Measurements from ENCODE around the gene NCOR2. TPM values are rescaled to one million over a fixed set of nuclear protein-coding genes. Genes with fewer than 3 reads are reported as not detected.

Gene NCOR2
- total RNA-seq, 4 donors from 2014 or later: 72.1 to 460 (median 119) TPM

DNA sequence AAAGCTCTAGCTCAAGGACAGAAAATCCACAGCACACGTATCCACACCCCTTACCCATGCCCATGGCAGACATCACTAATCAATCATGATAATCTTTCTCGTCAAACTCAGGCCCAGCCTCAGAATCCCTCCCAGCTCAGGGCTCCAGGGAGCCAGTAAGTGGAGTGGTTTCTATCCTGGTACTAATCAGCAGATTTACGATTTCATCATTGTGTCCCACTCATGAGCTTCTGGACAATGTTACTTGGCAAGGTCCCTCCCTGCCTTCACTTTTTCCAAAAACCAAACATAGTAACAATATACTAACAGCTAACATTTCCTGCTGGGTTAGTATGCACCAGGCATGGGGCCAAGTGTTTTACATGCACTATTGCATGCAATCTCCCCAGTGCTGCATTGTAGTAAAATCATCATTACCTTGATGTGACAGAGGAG lies 45.8 kb upstream of the NCOR2 start:
- H3K4me1 ChIP-seq: peaks cover 17 to 24% (median 21%) of the 10 kb centered on the region in 4 donors
- no peak overlapping the region for H3K4me3 ChIP-seq
- H3K36me3 ChIP-seq: no peaks in the 10 kb centered on the region
- H3K27me3 ChIP-seq: no peaks in the 10 kb centered on the region
- DNase-seq: peak; percentile 63
- intact Hi-C loops (cut with DNase I; ENCODE audit: low total_unique reads): no loop called here
- 59% methylated on average over 3 of the region's 3 CpGs; no CpG with 5 or more reads in 1 of the 2 donors for WGBS, 2 donors (ENCODE audit: low coverage in 1 of 2)
- TF ChIP-seq POLR2AphosphoS5 (IDR thresholded peaks at IDR 0.05) (peak in 2 of 3 donors; percentile 25 to 36), POLR2A (IDR thresholded peaks at IDR 0.05) (no peak)
- in situ Hi-C loops (cut with MboI; ENCODE audit: low pct_ligation_motif_present in 1 of 4, low pct_unique_long_range_greater_than_20kb in 1 of 4, low sequenced_read_pairs in 3 of 4): no loop called here
- H3K27ac ChIP-seq: peak overlapping the region in 1 of 4 donors; percentile 12
- H3K9me3 ChIP-seq: no peaks in the 10 kb centered on the region

DNA sequence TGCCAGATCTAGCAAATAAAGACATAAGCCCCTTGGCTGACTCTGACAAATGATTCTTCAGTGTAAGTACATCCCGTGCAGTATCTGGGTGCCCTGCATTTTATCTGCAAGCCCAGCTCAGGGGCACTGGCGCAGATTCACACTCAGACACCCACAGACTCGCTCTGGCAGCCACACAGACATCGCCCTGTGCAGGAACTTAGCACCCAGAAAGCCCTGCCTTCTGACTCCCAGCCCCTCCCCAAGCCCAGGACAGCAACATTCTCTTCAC lies 44.9 kb upstream of the NCOR2 start:
- 90% methylated on average over 4 of the region's 4 CpGs; no CpG with 5 or more reads in 1 of the 2 donors for WGBS, 2 donors (ENCODE audit: low coverage in 1 of 2)
- Histone ChIP-seq H3K9me3 (no peaks in the 10 kb centered on the region), H3K4me3 (no peak overlapping the region), H3K36me3 (no peaks in the 10 kb centered on the region), H3K27ac (no peak overlapping the region), H3K27me3 (no peaks in the 10 kb centered on the region), H3K4me1 (peaks cover 17 to 30% (median 27%) of the 10 kb centered on the region in 4 donors)
- no peak for DNase-seq
- TF ChIP-seq POLR2A (IDR thresholded peaks at IDR 0.05) (no peak), EP300 (IDR thresholded peaks at IDR 0.05; ENCODE audit: low read depth) (no peak), POLR2AphosphoS5 (IDR thresholded peaks at IDR 0.05) (no peak)
- TF ChIP-seq, protein P1, sequence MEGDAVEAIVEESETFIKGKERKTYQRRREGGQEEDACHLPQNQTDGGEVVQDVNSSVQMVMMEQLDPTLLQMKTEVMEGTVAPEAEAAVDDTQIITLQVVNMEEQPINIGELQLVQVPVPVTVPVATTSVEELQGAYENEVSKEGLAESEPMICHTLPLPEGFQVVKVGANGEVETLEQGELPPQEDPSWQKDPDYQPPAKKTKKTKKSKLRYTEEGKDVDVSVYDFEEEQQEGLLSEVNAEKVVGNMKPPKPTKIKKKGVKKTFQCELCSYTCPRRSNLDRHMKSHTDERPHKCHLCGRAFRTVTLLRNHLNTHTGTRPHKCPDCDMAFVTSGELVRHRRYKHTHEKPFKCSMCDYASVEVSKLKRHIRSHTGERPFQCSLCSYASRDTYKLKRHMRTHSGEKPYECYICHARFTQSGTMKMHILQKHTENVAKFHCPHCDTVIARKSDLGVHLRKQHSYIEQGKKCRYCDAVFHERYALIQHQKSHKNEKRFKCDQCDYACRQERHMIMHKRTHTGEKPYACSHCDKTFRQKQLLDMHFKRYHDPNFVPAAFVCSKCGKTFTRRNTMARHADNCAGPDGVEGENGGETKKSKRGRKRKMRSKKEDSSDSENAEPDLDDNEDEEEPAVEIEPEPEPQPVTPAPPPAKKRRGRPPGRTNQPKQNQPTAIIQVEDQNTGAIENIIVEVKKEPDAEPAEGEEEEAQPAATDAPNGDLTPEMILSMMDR (IDR thresholded peaks at IDR 0.05): no peak
- intact Hi-C loops (cut with DNase I; ENCODE audit: low total_unique reads): no loop called here
- in situ Hi-C loops (cut with MboI; ENCODE audit: low pct_ligation_motif_present in 1 of 4, low pct_unique_long_range_greater_than_20kb in 1 of 4, low sequenced_read_pairs in 3 of 4): no loop called here

DNA sequence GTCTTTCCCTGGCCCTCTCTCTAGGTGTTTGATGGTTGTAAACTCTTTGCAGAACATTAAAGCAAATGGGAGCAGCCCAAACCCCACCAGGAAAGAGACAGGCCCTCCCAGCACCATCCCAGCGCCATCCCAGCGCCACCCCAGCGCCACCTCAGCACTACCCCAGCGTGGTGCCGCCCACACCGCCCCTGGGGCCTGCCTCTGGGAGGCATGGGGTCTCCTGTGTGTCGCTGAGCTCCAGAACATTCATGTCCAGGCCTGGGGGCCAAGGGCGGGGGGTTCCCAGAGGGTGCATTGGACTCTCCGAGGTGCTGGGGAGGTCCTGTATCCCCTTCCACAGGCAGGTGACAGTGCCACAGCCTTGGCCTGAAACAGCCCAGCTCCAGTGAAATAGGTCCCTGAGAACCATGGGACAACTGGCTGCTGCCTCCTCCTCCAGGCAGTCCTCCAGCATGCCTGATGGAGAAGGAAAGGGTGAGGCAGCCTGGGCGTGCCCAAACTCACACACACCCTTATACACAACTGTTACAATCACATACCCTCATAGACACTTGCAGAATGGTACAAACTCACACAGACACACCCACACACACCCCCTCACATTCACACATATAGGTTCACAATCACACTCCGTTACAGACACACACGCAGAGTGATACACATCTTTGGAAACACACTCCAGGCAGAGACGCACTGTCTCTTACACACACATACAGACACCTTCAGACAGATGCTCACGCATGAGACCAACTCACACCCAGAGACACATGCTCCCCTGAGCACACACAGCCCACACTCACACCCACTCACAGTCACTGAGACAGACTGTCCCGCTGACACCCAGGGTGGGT lies 44.4 kb upstream of the NCOR2 start:
- DNase-seq: no peak
- Histone ChIP-seq H3K27ac (no peak overlapping the region), H3K4me1 (peaks cover 17 to 30% (median 27%) of the 10 kb centered on the region in 4 donors), H3K4me3 (no peak overlapping the region), H3K9me3 (no peaks in the 10 kb centered on the region), H3K27me3 (no peaks in the 10 kb centered on the region), H3K36me3 (no peaks in the 10 kb centered on the region)
- in situ Hi-C loops (cut with MboI; ENCODE audit: low pct_ligation_motif_present in 1 of 4, low pct_unique_long_range_greater_than_20kb in 1 of 4, low sequenced_read_pairs in 3 of 4): no loop called here
- TF ChIP-seq POLR2AphosphoS5 (IDR thresholded peaks at IDR 0.05) (no peak), EP300 (IDR thresholded peaks at IDR 0.05; ENCODE audit: low read depth) (no peak), POLR2A (IDR thresholded peaks at IDR 0.05) (no peak)
- TF ChIP-seq, protein P1 (IDR thresholded peaks at IDR 0.05): no peak
- intact Hi-C loops (cut with DNase I; ENCODE audit: low total_unique reads): no loop called here
- WGBS, 2 donors (ENCODE audit: low coverage in 1 of 2): 84% methylated on average over 15 of the region's 15 CpGs; no CpG with 5 or more reads in 1 of the 2 donors

DNA sequence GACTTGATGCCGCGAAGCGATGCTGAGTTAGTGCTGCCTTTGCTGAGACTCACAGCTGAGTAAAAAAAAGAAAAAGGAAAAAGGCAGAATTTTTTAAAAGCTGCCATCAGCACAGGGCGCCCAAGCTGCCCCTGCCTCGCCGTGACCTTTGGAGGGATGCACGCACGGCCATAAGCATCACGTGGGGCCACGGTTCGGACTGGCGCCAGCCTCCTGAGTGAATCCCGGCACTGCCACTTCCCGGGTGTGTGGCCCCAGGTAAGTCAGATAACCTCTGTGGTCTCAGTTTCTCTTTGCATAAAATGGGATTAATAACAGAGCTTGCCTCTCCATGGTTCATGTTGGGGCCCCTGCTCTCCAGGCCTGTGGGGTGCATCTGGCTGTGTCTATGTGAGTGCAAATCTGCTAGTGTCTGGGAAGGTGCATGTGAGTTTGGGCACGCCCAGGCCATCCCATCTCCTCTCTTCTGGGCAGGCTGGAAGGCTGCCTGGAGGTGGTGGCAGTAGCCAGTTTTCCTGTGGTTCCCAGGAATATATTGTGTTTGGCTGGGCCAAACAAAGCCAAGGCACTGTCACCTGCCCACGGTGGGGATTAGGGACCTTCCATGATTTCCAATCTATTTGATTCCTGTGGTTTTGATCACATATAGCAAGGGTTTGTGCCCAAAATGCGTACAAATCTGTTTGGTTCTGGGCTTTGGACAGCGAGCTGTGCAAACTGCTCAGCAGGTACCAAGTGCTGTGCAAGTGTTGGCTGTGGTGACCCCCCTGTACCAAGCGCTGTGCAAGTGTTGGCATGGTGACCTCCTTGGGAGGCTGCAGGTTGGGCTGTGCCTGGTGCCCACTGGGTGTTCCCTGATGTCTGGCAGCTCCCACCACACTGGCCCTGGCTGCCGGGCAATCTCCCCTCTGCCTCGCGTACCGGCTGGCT lies 43.5 kb upstream of the NCOR2 start:
- no peak overlapping the region for H3K27ac ChIP-seq
- H3K4me1 ChIP-seq: peaks cover 17 to 33% (median 30%) of the 10 kb centered on the region in 4 donors
- WGBS, 2 donors (ENCODE audit: low coverage in 1 of 2): 86% methylated on average over 23 of the region's 23 CpGs; no CpG with 5 or more reads in 1 of the 2 donors
- no peak overlapping the region for H3K4me3 ChIP-seq
- H3K9me3 ChIP-seq: no peaks in the 10 kb centered on the region
- no peaks in the 10 kb centered on the region for H3K27me3 ChIP-seq
- intact Hi-C loops (cut with DNase I; ENCODE audit: low total_unique reads) (no loop called here), in situ Hi-C loops (cut with MboI; ENCODE audit: low pct_ligation_motif_present in 1 of 4, low pct_unique_long_range_greater_than_20kb in 1 of 4, low sequenced_read_pairs in 3 of 4) (no loop called here)
- no peaks in the 10 kb centered on the region for H3K36me3 ChIP-seq
- TF ChIP-seq, protein P1 (IDR thresholded peaks at IDR 0.05): no peak
- TF ChIP-seq POLR2A (IDR thresholded peaks at IDR 0.05): no peak
- no peak for TF ChIP-seq EP300 (IDR thresholded peaks at IDR 0.05; ENCODE audit: low read depth)
- no peak for TF ChIP-seq POLR2AphosphoS5 (IDR thresholded peaks at IDR 0.05)
- no peak for DNase-seq

Data from transverse colon (tissue), 4 donors.